Measurements from ENCODE around the gene CCNJL.
"Not testable (repeated sequence)": the region's sequence is repeated elsewhere in the genome, so short reads cannot be mapped to it uniquely, and the experiment has no call there.

The CCNJL gene

GRCh38 chr5:160334716-160335115 lies 22.4 kb upstream of the CCNJL start:
- FAIRE-seq; DNase-seq (ENCODE audit: low spot score): not testable (repeated sequence)

- FAIRE-seq (no peak), DNase-seq (ENCODE audit: low spot score) (no peak)
These were observed 21.4 kb upstream of the CCNJL start for GRCh38 chr5:160333721-160334120.

GRCh38 chr5:160330212-160330611 lies 17.8 kb upstream of the CCNJL start:
- DNase-seq (ENCODE audit: low spot score): no peak
- FAIRE-seq: no peak

- FAIRE-seq: no peak
These were observed 15.5 kb upstream of the CCNJL start for GRCh38 chr5:160327818-160328217.

GRCh38 chr5:160326981-160327380 lies 14.6 kb upstream of the CCNJL start:
- DNase-seq (ENCODE audit: low spot score) (no peak), FAIRE-seq (no peak)

More at GRCh38 chr5:160327818-160328217, 15.5 kb upstream of the CCNJL start:
- no peak for DNase-seq (ENCODE audit: low spot score)

GRCh38 chr5:160325716-160326115 lies 13.4 kb upstream of the CCNJL start:
- FAIRE-seq: no peak
- no peak for DNase-seq (ENCODE audit: low spot score)

- FAIRE-seq: no peak
These were observed 12.5 kb upstream of the CCNJL start for GRCh38 chr5:160324886-160325285.

GRCh38 chr5:160318409-160318808 lies 6.0 kb upstream of the CCNJL start:
- FAIRE-seq (no peak), DNase-seq (ENCODE audit: low spot score) (no peak)

More at GRCh38 chr5:160324886-160325285, 12.5 kb upstream of the CCNJL start:
- DNase-seq (ENCODE audit: low spot score): no peak

GRCh38 chr5:160317434-160317833 lies 5.1 kb upstream of the CCNJL start:
- FAIRE-seq (no peak), DNase-seq (ENCODE audit: low spot score) (no peak)

GRCh38 chr5:160315968-160316367 lies 3.6 kb upstream of the CCNJL start:
- DNase-seq (ENCODE audit: low spot score) (peak; percentile 41), FAIRE-seq (no peak)

- FAIRE-seq: no peak
- DNase-seq (ENCODE audit: low spot score): no peak
These were observed 780 bp upstream of the CCNJL start for GRCh38 chr5:160312960-160313727.

GRCh38 chr5:160311491-160312133 lies 752 bp downstream of the CCNJL start:
- no peak for DNase-seq (ENCODE audit: low spot score)
- FAIRE-seq: no peak

GRCh38 chr5:160310552-160311295 lies 1.6 kb downstream of the CCNJL start:
- DNase-seq (ENCODE audit: low spot score): no peak
- no peak for FAIRE-seq

GRCh38 chr5:160310140-160310539 lies 2.2 kb downstream of the CCNJL start:
- no peak for DNase-seq (ENCODE audit: low spot score)
- no peak for FAIRE-seq

GRCh38 chr5:160306696-160307095 lies 5.7 kb downstream of the CCNJL start:
- FAIRE-seq (no peak), DNase-seq (ENCODE audit: low spot score) (no peak)

- DNase-seq (ENCODE audit: low spot score): no peak
- FAIRE-seq: no peak
These were observed 7.0 kb downstream of the CCNJL start for GRCh38 chr5:160305319-160305718.

GRCh38 chr5:160303690-160304089 lies 8.7 kb downstream of the CCNJL start:
- no peak for FAIRE-seq

GRCh38 chr5:160298189-160298588 lies 14.2 kb downstream of the CCNJL start:
- DNase-seq (ENCODE audit: low spot score) (no peak), FAIRE-seq (no peak)

More at GRCh38 chr5:160303690-160304089, 8.7 kb downstream of the CCNJL start:
- DNase-seq (ENCODE audit: low spot score): no peak

- DNase-seq (ENCODE audit: low spot score) (no peak), FAIRE-seq (no peak)
These were observed 14.6 kb downstream of the CCNJL start for GRCh38 chr5:160297776-160298175.

GRCh38 chr5:160297004-160297403 lies 15.4 kb downstream of the CCNJL start:
- no peak for FAIRE-seq

GRCh38 chr5:160296496-160296895 lies 15.9 kb downstream of the CCNJL start:
- DNase-seq (ENCODE audit: low spot score) (no peak), FAIRE-seq (no peak)

More at GRCh38 chr5:160297004-160297403, 15.4 kb downstream of the CCNJL start:
- DNase-seq (ENCODE audit: low spot score): no peak

Measured in RCC 7860 (cell line).